Skeletal muscle tissue (tissue), 4 donors: ENCODE results near the gene ABCB11. TPM values are rescaled to one million over a fixed set of nuclear protein-coding genes. Genes with fewer than 3 reads are reported as not detected.
A peak's percentile ranks its signal among the peaks of the same experiment; 100 is the strongest.

Source experiments
- H3K27ac ChIP-seq: one replicate; pipeline ENCODE4 v1.7.0; 2013; ENCODE audit warnings: mild to moderate bottlenecking, low read depth, low read length, inconsistent platforms
- H3K27me3 ChIP-seq, 3 donors: one replicate each; pipeline ENCODE4 v1.7.0; 2013; ENCODE audit warnings: low read length in 3 of 3; ENCODE audit not compliant: control insufficient read depth in 3 of 3, insufficient read depth in 3 of 3
- H3K36me3 ChIP-seq, 3 donors: one replicate each; pipeline ENCODE4 v1.7.0; 2013; ENCODE audit warnings: low read length in 3 of 3; ENCODE audit not compliant: control insufficient read depth in 3 of 3, insufficient read depth in 3 of 3
- H3K4me1 ChIP-seq, 3 donors: one replicate each; pipeline ENCODE4 v1.7.0; 2013; ENCODE audit warnings: low read length in 3 of 3, mild to moderate bottlenecking in 3 of 3; ENCODE audit not compliant: control insufficient read depth in 3 of 3, insufficient read depth in 3 of 3
- H3K4me3 ChIP-seq, 3 donors: one replicate each; pipeline ENCODE4 v1.7.0; 2013; ENCODE audit warnings: low read length in 3 of 3
- H3K9ac ChIP-seq, 3 donors: one replicate each; pipeline ENCODE4 v1.7.0; 2013; ENCODE audit warnings: low read length in 3 of 3, mild to moderate bottlenecking in 3 of 3, moderate library complexity in 2 of 3, low read depth in 1 of 3
- H3K9me3 ChIP-seq, 3 donors: one replicate each; pipeline ENCODE4 v1.7.0; 2013; ENCODE audit warnings: low read length in 3 of 3; ENCODE audit not compliant: control insufficient read depth in 3 of 3
- total RNA-seq: library from RNA; depleted of rRNA; stranded (reverse); fragments of >200 nt; gene quantifications from one replicate; pipeline ENCODE4 v1.2.3, GENCODE V29; 2014
- donor health status: Osteomylitis.

Gene ABCB11
- not detected for total RNA-seq

DNA sequence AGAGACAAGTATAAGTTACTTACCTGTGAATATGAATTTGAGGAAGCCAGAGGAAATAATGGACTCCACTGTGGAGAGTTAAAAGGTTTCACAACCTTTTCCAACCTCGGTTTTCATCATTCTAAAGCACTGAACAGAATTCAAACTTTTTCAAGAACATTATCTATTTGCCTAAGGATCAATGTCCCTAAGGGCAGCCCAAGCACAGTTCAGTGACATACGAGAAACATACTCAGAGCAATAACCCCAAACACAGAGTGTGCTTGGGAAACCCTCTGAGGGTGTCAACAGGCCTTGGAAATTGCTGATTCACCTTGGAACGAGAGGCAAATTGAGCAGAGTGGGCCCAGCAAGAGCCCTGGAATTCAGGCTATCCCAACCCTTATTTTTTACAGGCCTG, at the start of gene ABCB11:
Gene ABCB11 (minus strand): TSS at position 123 of the 400 bp plus-strand sequence. CDS start 13,199 bp downstream, outside the sequence.
- no peak within 1 kb of the TSS for H3K4me3 ChIP-seq
- no peak within 1 kb of the TSS for H3K9ac ChIP-seq
- no peak within 1 kb of the TSS for H3K27ac ChIP-seq
- no peaks in the 10 kb centered on the region for H3K36me3 ChIP-seq
- H3K27me3 ChIP-seq: no peaks in the 10 kb centered on the region
- H3K9me3 ChIP-seq: peaks cover 0 to 2% (median 0%) of the 10 kb centered on the region in 3 donors
- no peaks in the 10 kb centered on the region for H3K4me1 ChIP-seq

DNA sequence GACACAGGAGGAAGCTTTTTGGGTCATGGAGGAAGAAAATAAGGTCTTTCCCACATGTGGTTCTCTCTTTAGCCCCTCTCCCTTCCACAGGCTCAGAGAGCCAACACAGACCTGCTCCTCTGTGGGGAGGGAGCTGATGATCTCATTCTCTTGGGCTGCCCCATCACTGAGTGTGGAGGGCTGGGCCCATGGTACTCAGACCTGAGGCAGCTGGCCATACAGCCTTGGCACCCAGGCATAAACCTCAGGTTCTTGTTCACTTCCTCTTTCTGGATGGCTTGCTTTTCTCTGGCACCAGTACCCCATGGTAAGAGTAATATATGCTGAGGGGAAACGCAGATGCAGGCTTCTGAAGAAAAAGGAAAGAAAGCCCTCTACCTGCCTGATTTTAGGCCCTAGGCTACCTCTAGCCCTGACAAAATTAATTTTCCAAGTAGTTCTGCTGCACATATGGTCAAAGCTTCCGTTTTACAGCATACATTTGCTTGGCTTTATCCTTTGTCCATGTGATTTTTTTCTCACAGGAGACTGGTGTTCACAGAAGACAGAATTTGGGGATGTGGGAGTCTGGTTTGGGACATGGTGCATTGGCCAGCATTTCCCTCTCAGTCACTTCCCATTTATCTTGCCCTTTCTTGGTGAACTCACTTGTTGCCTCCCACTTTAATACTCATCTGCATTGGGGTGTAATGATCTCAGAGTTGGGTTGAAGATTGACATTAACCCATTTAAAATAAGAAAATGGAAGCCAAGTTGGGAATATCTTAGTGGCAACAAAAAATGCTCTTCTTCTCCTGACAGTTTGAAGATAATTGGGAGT, 49.3 kb upstream of the ABCB11 start:
- Histone ChIP-seq H3K4me1 (no peaks in the 10 kb centered on the region), H3K36me3 (no peaks in the 10 kb centered on the region), H3K27ac (no peak overlapping the region), H3K4me3 (no peak overlapping the region), H3K9me3 (no peaks in the 10 kb centered on the region), H3K27me3 (no peaks in the 10 kb centered on the region), H3K9ac (no peak overlapping the region)

DNA sequence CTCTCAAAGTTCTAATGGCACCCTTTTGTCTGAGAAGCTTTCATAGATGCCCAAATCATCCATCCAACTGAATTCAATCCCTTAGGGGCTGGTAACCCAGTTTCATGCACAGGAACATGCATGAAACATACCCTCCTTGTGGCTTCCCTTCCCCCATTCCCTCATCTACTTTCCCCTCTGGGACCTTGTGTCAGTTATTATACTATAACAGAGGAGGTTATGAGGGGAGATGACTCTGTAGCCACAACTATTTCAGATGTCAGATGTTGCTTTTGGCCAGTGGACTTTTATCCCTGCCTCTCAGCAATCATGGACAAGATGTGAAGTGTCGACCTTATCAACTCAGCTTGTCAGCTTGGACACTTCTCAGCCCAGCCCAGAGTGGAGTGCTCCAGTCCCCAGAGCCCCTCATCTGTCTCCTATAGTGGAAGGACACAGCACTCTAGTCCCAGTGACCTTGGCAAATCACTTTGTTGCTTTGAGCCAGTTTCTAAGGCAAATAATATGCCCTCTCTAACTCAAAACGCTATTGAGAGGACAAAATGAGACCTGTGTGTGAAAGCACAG, 46.6 kb upstream of the ABCB11 start:
- no peak overlapping the region for H3K9ac ChIP-seq
- H3K36me3 ChIP-seq: no peaks in the 10 kb centered on the region
- no peak overlapping the region for H3K27ac ChIP-seq
- no peaks in the 10 kb centered on the region for H3K27me3 ChIP-seq
- H3K4me3 ChIP-seq: no peak overlapping the region
- no peaks in the 10 kb centered on the region for H3K9me3 ChIP-seq
- H3K4me1 ChIP-seq: no peaks in the 10 kb centered on the region

- no peaks in the 10 kb centered on the region for H3K36me3 ChIP-seq
- no peak overlapping the region for H3K27ac ChIP-seq
- no peaks in the 10 kb centered on the region for H3K9me3 ChIP-seq
- no peak overlapping the region for H3K9ac ChIP-seq
- H3K4me3 ChIP-seq: no peak overlapping the region
- no peaks in the 10 kb centered on the region for H3K27me3 ChIP-seq
- no peaks in the 10 kb centered on the region for H3K4me1 ChIP-seq
Measured at GRCh38 chr2:169073963-169074751, 43.0 kb upstream of the ABCB11 start.

DNA sequence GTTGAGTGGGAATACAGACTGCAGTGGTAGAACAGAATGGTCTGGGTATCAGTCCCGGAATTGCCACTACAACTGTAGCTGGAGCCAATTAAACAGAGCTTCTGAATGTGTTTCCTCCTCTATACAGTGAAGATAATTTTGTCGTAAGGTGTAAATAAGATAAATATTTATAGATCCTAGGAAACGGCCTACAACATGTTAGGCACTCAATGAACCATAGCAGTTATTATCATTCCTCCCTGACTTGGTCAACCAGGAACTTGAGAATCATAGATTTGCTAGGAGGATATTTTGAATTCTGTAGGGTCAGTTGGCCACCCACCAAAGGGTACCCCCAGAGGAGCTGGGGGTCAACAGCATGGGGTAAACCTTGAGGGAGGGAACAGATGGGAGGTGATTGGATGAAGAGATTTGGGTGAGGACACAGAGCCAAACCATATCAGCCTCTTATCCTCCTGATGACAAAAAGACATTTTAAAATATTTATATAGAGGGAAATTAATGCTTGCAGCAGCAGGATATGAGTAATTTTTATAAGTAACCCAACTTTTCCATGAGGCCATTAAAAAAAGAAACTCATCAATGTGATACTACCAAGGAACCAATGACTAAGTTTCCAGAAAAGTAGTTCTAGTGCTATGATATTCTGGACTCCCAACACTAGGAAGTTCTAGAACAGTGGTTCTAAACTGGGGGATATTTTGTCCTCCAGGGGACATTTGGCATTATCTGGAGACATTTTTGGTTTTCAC, 42.3 kb upstream of the ABCB11 start:
- Histone ChIP-seq H3K9ac (no peak overlapping the region), H3K27me3 (no peaks in the 10 kb centered on the region), H3K4me3 (no peak overlapping the region), H3K4me1 (no peaks in the 10 kb centered on the region), H3K36me3 (no peaks in the 10 kb centered on the region), H3K9me3 (no peaks in the 10 kb centered on the region), H3K27ac (peak overlapping the region; percentile 28)

GRCh38 chr2:169072163-169072925, 41.2 kb upstream of the ABCB11 start:
- no peak overlapping the region for H3K9ac ChIP-seq
- no peaks in the 10 kb centered on the region for H3K9me3 ChIP-seq
- peak overlapping the region; percentile 26 for H3K27ac ChIP-seq
- H3K4me1 ChIP-seq: no peaks in the 10 kb centered on the region
- no peaks in the 10 kb centered on the region for H3K36me3 ChIP-seq
- H3K27me3 ChIP-seq: no peaks in the 10 kb centered on the region
- no peak overlapping the region for H3K4me3 ChIP-seq

DNA sequence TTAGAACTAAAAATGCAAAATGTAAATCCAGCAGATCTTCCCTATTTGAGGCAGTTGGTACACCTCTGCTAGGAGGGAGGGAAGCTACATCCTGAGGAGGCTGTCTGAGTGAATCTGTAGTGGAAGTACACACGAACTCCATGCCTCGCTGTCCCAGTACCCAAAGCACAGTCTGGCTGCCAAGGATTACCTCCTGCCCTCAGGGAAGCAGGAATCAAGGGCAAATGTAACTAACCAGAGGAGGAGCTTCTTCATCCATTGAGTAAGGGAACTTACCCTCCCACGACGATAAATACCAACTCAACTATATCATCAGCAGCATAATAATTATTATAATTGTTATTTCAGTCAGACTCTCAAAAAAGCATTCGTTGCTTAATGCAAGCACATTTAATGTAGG, 40.3 kb upstream of the ABCB11 start:
- H3K9me3 ChIP-seq: no peaks in the 10 kb centered on the region
- H3K27me3 ChIP-seq: no peaks in the 10 kb centered on the region
- H3K27ac ChIP-seq: peak overlapping the region; percentile 26
- no peak overlapping the region for H3K9ac ChIP-seq
- H3K4me1 ChIP-seq: no peaks in the 10 kb centered on the region
- no peaks in the 10 kb centered on the region for H3K36me3 ChIP-seq
- no peak overlapping the region for H3K4me3 ChIP-seq

- H3K36me3 ChIP-seq: no peaks in the 10 kb centered on the region
- H3K4me3 ChIP-seq: no peak overlapping the region
- peak overlapping the region; percentile 9 for H3K27ac ChIP-seq
- H3K4me1 ChIP-seq: no peaks in the 10 kb centered on the region
- H3K9ac ChIP-seq: no peak overlapping the region
- no peaks in the 10 kb centered on the region for H3K9me3 ChIP-seq
- no peaks in the 10 kb centered on the region for H3K27me3 ChIP-seq
Measured at GRCh38 chr2:169069833-169070232, 38.7 kb upstream of the ABCB11 start.

- H3K27ac ChIP-seq: peak within 1 kb of the TSS; percentile 9
- H3K27me3 ChIP-seq: no peaks in the 10 kb centered on the region
- H3K9me3 ChIP-seq: no peaks in the 10 kb centered on the region
- no peak within 1 kb of the TSS for H3K4me3 ChIP-seq
- H3K36me3 ChIP-seq: no peaks in the 10 kb centered on the region
- H3K9ac ChIP-seq: no peak within 1 kb of the TSS
- H3K4me1 ChIP-seq: no peaks in the 10 kb centered on the region
Measured at GRCh38 chr2:169069341-169069740, 38.2 kb upstream of the ABCB11 start, which contains the start of gene DHRS9. Gene DHRS9, plus strand, starts transcription at chr2:169069563. Its CDS starts 12,019 bp downstream, at chr2:169081582.
